GM20000 (cell line): ENCODE results near the gene GRB2.
"Not testable (repeated sequence)": the region's sequence is repeated elsewhere in the genome, so short reads cannot be mapped to it uniquely, and the experiment has no call there.

Experiments
- DNase-seq: peaks from one replicate; pipeline ENCODE4 v3.0.0; 2012; ENCODE audit warnings: low spot score
- TF ChIP-seq, protein P1 (sequence below): IDR thresholded peaks from 2 replicates; pipeline ENCODE4 v1.5.1; 2012; ENCODE audit warnings: mild to moderate bottlenecking, control low read depth; ENCODE audit errors: extremely low read depth, missing control alignments

GRB2 gene

DNA sequence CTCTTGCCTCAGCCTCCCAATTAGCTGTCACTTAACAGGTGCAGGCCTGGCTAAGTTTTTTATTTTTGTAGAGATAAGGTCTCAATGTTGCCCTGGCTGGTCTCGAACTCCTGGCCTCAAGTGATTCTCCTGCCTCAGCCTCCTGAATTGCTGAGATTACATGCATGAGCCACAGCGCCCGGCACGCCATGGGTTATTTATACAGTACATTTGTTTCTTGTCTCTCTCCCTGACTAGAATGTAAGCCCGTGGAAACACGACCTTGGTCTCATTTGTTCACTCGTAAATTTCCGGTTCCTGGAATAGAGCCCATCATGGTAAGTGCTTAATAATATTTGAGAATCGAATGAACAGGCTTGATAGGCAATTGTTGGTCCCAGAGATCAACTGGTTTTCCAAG is 118.3 kb downstream of the GRB2 start:
- no peak for DNase-seq
- TF ChIP-seq, protein P1, sequence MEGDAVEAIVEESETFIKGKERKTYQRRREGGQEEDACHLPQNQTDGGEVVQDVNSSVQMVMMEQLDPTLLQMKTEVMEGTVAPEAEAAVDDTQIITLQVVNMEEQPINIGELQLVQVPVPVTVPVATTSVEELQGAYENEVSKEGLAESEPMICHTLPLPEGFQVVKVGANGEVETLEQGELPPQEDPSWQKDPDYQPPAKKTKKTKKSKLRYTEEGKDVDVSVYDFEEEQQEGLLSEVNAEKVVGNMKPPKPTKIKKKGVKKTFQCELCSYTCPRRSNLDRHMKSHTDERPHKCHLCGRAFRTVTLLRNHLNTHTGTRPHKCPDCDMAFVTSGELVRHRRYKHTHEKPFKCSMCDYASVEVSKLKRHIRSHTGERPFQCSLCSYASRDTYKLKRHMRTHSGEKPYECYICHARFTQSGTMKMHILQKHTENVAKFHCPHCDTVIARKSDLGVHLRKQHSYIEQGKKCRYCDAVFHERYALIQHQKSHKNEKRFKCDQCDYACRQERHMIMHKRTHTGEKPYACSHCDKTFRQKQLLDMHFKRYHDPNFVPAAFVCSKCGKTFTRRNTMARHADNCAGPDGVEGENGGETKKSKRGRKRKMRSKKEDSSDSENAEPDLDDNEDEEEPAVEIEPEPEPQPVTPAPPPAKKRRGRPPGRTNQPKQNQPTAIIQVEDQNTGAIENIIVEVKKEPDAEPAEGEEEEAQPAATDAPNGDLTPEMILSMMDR, result no peak

DNA sequence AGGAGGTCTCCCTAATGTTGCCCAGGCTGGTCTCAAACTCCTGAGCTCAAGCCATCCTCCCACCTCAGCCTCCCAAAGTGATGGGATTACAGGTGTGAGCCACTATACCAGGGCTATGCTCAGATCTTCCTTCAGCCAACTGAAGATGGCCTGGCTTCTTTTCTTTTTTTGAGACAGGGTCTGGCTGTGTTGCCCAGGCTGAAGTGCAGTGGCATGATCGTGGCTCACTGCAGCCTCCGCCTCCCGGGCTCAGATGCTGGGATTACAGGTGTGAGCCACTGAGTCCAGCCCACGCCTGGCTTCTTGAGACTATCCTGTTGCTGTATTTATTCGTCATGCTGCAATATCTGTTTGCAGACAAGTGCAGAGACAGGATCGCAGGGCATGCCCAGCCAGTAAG is 120.4 kb downstream of the GRB2 start:
- DNase-seq, result no peak

DNA sequence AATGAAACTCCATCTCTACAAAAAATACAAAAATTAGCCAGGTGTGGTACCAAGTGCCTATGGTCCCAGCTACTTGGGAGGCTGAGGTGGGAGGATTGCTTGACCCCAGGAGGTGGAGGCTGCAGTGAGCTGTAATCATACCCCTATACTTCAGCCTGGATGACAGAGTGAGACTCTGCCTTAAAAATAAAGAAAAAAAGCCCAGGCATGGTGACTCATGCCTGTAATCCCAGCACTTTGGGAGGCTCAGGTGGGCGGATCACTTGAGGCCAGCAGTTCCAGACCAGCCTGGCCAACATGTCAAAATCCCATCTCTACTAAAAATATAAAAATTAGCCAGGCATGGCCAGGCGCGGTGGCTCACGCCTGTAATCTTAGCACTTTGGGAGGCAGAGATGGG is 125.3 kb downstream of the GRB2 start:
- not testable (repeated sequence) for DNase-seq

More for the DNA sequence above, 120.4 kb downstream of the GRB2 start:
- TF ChIP-seq, protein P1, result no peak

DNA sequence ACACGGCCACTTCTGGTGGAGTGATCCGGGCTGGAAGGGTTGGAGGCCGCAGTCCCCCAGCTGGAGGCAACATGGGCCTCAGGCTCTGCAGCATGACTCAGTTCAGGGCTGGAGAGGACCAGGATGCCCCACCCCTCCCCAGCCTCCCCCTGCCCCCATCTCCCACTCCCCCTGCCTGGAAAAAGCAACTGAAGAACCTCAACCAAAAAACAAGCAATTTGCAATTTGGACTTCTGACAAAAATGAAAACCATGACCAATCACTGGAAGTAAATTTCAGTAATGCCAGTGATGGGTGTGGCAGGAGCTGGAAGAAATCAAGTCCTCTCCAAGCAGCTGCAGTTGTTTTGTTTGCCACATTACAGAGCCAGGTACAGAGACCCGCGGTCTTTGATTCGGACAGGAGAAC is 127.8 kb downstream of the GRB2 start:
- TF ChIP-seq, protein P1, result no peak

DNA sequence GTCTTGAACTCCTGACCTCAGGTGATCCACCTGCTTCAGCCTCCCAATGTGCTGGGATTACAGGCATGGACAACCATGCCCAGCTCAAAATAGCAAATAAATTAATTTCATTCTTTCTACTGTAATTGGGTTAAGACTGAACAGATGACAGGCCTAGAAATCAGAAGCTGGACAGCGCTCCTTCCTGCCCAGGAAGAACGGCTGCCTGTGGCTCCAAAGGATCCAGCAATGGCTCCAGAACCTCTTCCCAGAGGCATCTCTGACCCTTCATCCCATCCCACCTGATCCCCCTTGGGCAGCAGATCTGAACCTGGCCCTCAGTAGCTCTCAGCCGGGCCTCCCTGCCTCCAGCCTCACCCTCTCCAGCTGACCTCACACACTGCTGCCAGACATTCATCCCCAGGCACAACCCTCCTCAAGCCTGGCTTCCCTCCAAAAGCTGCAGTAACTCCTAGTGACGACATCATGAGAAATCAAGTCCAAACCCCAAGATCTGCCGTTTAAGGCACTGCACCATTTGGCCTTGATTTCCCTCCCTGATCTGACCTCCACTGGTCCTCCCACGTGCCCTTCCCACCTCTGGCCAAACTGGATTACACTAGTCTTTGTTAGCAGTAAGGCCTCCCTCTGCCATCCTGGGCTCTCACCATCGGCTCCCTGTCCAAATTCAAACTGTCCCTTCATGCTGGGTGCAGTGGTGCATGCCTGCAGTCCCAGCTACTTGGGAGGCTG is 131.3 kb downstream of the GRB2 start:
- TF ChIP-seq, protein P1, result no peak
- DNase-seq, result no peak

More for the DNA sequence above, 127.8 kb downstream of the GRB2 start:
- DNase-seq, result no peak

DNA sequence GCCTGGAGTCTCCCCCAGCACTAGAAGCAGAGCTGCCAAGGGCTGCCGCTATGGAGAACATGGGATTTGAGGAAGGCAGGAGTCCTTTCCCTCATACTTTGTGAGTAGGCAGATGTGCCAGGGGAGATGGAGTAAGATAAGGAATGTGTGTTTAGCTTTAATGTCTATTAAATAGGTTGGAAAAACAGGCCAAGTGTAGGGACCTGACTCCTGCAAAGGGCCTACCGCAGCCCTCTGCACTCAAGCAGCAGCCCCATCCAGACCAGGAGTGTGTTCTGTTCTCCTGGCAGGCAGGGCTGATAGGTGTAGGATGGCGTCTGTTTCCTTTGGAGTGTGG is 132.7 kb downstream of the GRB2 start:
- TF ChIP-seq, protein P1, result no peak
- no peak for DNase-seq

DNA sequence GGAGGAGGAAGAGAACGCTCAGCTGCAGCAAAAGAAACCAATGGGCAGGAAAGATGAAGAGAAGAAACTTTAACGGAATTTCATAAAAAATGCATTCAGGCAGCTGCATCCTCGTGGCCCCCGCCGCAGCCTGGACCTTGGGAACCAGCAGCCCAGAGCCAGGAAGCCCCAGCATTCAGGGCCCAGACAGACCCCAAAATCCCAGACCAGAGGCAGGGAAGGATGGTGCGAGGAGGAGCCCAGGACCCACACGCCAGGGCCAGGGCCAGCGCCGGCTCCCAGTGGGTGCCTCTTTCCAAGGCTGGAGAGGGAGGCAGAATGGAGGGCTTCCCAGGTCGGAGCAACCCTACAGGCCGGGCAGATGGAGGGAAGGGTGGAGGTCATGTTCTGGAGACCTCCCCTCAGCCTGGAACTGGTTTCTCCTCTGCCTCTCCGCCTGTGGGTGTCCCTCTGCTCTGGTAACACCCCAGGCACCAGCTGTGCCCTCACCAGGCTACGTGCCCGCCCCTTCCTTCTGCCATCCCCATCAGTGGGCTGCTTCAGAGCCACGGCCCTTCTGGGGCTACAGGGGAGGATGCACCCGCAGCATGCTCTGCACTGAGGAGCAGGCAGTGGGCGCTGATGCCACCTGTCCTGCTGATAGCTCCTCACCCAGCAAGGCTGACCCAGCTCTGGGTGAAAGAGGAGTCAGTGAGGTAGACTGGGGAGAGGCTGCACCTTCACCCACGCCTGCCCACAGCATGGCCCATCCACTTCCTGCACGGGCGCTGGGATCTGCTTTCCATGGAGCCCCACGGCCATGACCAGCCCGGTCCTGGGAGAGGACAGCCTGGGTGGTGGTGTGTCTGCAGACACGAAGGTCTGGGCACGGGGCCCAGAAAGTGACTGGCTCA is 133.3 kb downstream of the GRB2 start:
- DNase-seq, result no peak
- TF ChIP-seq, protein P1, result no peak
